Skeletal muscle cell (primary cell): ENCODE measurements around the gene ADCK2.
"Not testable (repeated sequence)": the region's sequence is repeated elsewhere in the genome, so short reads cannot be mapped to it uniquely, and the experiment has no call there.

Experiments used
- DNase-seq: peaks from one replicate; pipeline ENCODE4 v3.0.0-alpha.2; 2010; ENCODE audit warnings: low read depth
- H3K4me3 ChIP-seq: 2 replicates; pipeline ENCODE4 v1.5.1; 2011; ENCODE audit warnings: low read depth, mild to moderate bottlenecking, control low read depth, low read length, moderate library complexity

The ADCK2 gene

DNA sequence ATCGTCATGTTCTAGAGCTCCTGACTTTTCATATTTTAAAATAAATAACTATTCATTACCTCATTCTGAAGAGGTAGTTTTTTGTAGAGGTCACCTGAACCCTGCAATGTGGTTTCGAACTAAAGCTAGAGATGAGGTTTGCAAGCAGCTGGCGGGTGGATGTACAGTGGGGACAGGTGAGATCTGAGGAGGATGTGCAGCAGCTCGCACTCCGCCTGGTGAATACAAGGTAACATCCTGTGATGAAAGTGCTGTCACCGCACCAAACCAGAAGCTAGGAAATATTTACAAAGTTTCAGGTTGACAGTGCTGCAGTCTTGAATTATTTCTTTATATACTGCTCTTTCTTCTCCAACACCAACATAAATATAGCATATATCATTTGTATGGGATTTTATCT, 50.3 kb downstream of the ADCK2 start:
- H3K4me3 ChIP-seq = no peak overlapping the region
- no peak for DNase-seq

DNA sequence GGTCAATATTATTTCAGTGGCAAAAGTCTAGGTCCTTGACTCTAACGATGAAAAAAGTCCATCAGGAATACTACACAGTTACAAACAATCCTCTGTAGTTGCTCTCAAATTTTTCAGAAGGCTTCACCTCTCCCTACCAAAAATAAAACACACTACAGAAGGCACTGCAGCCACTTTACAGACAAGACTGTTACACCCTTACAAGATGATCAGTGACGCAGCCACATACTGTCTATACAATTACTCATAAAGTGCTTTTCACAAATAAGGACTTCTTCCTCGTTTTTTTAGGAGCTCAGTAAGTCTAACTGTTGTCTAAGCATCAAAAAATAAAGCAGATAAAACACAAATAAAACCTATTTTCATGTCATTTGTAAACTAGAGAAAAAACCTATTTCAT, 50.8 kb downstream of the ADCK2 start:
- H3K4me3 ChIP-seq = no peak overlapping the region
- DNase-seq = no peak

DNA sequence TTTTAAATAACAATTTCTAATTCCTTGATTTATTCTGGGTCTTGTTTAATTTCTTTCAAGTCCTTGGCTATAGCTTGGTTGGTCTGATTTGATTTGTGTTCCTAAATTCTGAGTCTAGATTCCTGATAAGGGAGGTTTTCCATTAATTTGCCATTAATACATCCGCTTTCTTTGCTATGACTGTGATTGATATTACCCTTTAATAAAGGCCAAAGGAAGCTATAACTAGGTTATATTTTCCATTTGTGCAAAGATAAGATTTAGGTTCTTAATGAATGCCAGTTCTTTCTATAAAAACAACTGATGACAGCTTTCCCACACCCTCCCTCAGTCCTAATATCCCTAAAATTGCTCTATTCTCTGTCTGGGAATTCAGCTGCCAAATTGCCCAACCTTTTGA, 52.0 kb downstream of the ADCK2 start:
- no peak for DNase-seq
- H3K4me3 ChIP-seq = no peak overlapping the region

GRCh38 chr7:140726281-140726680, 53.5 kb downstream of the ADCK2 start:
- no peak for DNase-seq
- no peak overlapping the region for H3K4me3 ChIP-seq

GRCh38 chr7:140732416-140732815, 59.7 kb downstream of the ADCK2 start:
- DNase-seq = no peak

DNA sequence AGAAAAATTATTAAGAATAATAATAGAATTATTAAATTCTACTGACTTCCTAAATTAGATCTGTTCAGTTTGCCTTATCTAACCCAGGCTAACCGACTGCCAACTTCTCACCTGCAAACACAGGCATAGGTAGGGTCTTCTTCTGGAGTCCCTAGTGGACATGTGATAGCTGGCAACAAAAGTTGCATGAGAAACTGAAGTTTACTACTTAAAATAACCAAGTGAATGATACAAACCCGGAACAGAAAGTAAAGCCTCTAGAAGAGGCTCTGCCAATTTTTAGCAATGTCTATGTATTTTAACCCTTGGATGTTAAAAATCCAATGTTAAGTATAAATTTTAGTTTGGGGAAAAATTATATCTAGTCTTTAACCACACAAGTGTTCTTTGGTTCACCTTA, 61.4 kb downstream of the ADCK2 start:
- H3K4me3 ChIP-seq = no peak overlapping the region
- DNase-seq = no peak

More at GRCh38 chr7:140732416-140732815, 59.7 kb downstream of the ADCK2 start:
- no peak overlapping the region for H3K4me3 ChIP-seq

DNA sequence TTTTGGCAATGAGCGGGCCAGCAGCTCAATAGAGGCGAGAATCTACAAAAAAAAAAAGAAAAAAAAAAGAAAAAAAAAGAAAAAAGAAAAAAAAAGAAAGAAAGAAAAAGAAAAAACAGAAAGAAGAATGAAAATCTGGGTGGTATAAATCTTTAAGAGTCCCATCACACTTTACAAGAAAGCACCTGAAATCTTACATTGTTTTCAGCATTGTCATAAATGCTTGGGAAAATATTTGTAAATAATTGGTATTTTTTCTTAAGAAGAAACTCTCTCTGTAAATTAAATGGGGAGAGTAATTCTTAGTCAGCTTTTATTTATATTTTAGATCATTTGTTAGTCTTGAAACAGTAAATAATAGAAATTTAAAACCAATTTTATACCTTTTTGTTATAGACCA, 62.0 kb downstream of the ADCK2 start:
- DNase-seq = no peak
- H3K4me3 ChIP-seq = no peak overlapping the region

GRCh38 chr7:140738280-140738679, 65.5 kb downstream of the ADCK2 start:
- DNase-seq = no peak
- H3K4me3 ChIP-seq = no peak overlapping the region

DNA sequence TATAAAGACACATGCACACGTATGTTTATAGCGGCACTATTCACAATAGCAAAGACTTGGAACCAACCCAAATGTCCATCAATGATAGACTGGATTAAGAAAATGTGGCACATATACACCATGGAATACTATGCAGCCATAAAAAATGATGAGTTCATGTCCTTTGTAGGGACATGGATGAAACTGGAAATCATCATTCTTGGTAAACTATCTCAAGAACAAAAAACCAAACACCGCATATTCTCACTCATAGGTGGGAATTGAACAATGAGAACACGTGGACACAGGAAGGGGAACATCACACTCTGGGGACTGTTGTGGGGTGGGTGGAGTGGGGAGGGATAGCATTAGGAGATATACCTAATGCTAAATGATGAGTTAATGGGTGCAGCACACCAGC, 70.5 kb downstream of the ADCK2 start:
- not testable (repeated sequence) for H3K4me3 ChIP-seq, DNase-seq

GRCh38 chr7:140744005-140744404, 71.3 kb downstream of the ADCK2 start:
- no peak for DNase-seq
- H3K4me3 ChIP-seq = no peak overlapping the region
